Islet of Langerhans (tissue), 1 donor: Measurements from ENCODE around the gene CAPN2.

Experiments
- FAIRE-seq: peaks from one replicate; lab custom pipeline; 2011; peaks lifted over from hg19 to GRCh38; lab: Jason Lieb, UNC

Gene CAPN2

GRCh38 chr1:223761411-223761810, 49.1 kb downstream of the CAPN2 start:
- FAIRE-seq: no peak

DNA sequence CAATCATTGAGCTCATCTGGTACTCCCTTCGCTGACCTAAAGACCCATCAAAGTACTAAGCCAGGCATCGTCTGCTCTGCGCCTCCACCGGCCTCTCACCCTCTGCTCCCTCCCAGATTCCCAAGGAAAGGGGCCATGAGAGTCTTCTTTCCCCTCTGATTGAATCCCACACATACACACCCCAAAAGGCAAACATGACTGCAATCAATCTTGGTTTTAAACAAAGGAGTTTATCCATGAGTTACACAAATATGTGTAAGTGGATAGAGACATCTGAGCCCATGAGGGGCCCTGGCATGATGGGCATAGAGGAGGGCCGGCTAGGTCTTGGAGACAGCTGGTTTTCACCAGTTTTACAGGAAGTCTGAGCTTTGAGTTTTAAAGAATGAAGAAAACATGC, 50.9 kb downstream of the CAPN2 start:
- no peak for FAIRE-seq

- no peak for FAIRE-seq
Observed at GRCh38 chr1:223763881-223764280, 51.5 kb downstream of the CAPN2 start.

GRCh38 chr1:223765036-223765718, 52.8 kb downstream of the CAPN2 start:
- FAIRE-seq: no peak

- FAIRE-seq: no peak
Observed at GRCh38 chr1:223765719-223766340, 53.5 kb downstream of the CAPN2 start.

- no peak for FAIRE-seq
Observed at GRCh38 chr1:223770621-223771315, 58.4 kb downstream of the CAPN2 start.

DNA sequence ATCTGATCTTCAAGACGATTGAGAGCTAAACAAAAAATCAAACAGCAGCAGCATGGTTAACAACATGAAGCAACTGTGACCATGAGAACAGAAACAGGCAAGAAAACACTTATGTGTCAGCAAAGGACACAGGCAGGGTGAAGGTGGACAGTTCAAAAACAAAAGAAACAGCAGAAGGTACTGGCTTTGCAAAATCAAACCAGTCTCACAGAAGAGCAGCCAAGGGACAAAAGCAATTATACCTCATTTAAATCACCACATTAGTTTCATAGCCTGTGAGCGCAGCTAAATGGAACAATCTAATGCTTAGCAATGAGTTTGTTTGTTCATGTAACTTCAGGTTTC, 59.1 kb downstream of the CAPN2 start:
- no peak for FAIRE-seq

DNA sequence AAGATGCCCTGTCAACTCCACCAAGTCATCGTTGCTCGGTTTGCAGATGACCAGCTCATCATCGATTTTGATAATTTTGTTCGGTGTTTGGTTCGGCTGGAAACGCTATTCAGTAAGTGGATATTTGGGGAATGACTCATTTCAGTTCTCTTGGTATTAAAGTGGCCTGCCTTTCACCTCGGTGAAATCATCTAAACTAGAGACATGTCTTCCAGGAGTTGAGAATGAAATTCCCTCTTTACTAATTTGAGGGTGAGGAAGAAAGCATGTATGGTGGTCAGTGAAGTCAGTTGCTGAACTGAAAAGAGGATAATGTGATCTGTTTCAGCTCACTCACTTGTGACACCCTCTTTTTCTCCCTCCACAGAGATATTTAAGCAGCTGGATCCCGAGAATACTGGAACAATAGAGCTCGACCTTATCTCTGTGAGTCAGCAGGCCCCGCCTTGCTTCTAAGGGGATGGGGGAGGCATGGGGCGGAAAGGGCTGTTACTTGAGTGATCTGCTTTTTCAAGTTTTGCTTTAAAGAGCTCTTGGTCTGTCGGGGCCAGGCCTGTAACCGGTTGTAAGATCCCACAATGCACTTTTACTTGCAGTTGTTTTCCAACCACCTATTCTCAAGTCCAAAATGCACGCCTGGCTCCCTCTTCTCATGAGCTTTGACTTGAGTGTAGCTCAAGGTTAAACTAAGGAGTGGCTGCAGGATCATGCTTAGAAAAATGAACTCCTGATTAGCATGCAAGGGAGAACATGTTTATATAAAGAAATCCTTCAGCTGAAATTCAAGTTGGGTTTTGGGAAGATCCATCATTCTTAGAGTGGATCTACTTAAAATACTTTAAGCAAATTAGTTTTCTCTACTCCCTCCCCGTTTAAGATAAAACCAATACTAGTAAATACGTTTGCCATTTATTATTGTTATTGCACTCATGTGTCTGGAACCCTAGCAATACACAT, 59.8 kb downstream of the CAPN2 start:
- no peak for FAIRE-seq

- no peak for FAIRE-seq
Observed at GRCh38 chr1:223772771-223773160, 60.4 kb downstream of the CAPN2 start.

GRCh38 chr1:223774134-223774814, 61.9 kb downstream of the CAPN2 start:
- no peak for FAIRE-seq

DNA sequence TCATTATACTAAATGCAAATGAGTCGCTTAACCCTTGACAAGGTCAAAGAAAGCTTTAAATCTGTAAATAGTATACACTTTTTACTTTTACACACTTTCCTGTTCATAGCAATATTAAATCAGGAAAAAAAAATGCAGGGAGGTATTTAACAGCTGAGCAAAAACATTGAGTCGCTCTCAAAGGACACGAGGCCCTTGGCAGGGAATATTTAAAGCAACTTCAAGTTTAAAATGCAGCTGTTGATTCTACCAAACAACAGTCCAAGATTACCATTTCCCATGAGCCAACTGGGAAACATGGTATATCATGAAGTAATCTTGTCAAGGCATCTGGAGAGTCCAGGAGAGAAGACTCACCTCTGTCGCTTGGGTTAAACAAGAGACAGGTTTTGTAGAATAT, 62.7 kb downstream of the CAPN2 start:
- no peak for FAIRE-seq

- no peak for FAIRE-seq
Observed at GRCh38 chr1:223775711-223776074, 63.4 kb downstream of the CAPN2 start.

DNA sequence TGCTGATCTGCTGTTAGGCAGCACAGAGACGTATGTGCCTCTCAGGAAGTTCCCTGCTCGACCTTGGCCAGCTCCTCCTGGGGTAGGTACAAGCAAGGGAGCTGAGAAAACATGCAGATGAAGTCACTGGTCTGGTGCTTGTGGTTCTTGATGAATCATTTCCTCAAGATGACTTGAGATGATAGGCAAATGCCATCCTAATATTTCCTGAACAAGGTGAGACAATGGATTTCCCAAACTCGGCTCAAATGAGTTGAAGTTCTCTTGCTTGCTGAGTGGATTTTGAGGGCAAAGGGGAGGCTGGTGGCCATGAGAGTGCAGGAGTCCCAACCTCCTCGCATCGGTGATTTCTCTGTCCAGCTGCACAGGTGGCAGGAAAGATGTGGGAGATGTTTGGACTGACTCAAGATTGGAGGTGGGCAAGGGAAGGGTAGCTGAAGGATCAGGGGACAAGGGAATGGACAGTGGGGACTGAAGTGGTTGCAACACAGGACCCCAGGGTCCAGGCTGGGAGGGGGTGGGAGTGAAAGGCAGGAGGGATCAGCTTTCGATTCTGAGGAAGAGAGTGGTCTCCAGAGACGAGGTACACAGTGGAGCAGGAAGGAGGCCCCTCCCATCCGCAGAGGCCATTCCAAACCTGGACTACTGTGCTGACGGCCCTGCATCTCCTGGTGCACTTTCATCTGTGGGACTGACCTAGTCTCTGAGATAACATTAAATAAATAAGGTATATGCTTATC, 63.9 kb downstream of the CAPN2 start:
- FAIRE-seq: no peak

GRCh38 chr1:223776826-223777454, 64.6 kb downstream of the CAPN2 start:
- FAIRE-seq: no peak

GRCh38 chr1:223780318-223780717, 68.0 kb downstream of the CAPN2 start:
- FAIRE-seq: no peak

- FAIRE-seq: no peak
Observed at GRCh38 chr1:223780949-223781348, 68.6 kb downstream of the CAPN2 start.

DNA sequence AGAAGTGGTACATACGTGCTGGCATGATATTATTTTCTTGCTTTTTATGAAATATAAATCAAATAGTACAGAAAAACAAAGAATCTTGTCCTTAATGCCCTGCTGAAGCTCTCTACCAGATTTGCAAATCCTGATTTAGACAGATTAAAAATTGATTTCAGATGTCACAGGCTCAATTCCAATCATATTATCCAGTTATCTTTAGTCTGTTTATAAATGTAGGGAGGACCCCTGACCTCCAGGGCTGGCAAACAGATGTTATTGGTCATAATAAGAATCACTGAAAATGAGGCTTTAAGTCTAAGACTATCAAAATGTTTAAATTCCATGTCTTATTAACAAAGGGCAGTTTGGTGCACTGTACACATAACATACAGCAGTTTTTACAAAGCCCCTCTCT, 71.3 kb downstream of the CAPN2 start:
- no peak for FAIRE-seq

DNA sequence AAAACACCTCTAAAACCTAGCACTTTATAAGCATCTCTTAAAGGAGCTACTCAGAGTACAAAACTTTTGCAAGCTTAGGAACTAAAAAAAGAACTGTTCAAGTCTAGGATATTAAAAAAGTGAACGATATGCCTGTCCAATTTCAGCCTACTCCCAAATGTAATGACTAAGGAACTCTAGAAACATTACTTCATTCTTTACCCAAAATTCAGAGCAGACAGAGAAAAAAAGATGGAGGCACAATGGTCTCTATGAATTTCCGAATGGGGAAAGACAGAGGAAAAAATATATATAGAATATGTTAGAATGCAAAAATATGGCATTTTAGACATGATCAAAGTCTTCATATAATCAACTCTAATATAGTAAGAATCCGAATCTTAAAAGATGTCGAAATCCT, 72.2 kb downstream of the CAPN2 start:
- FAIRE-seq: no peak

- no peak for FAIRE-seq
Observed at GRCh38 chr1:223785808-223786207, 73.5 kb downstream of the CAPN2 start.

GRCh38 chr1:223788746-223789415, 76.5 kb downstream of the CAPN2 start:
- FAIRE-seq: no peak
